ENCODE measurements around the gene ANAPC5. TPM values are rescaled to one million over a fixed set of nuclear protein-coding genes. Genes with fewer than 3 reads are reported as not detected.

The ANAPC5 gene
- total RNA-seq, 1 experiment from 2014 or later, result 199 TPM

DNA sequence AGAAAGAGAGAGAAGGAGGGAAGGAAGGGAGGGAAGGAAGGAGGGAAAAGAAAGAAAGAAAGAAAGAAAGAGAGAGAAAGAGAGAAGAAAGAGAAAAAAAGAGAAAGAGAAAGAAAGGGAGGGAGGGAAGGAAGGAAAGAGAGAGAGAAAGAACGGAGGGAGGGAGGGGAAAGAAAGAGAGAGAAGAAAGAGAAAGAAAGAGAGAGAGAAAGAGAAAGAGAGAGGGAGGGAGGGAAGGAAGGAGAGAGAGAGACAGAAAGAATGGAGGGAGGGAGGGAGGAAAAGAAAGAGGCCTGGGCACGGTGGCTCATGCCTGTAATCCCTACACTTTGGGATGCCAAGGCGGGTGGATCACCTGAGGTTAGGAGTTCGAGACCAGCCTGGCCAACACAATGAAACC is 5.1 kb upstream of the ANAPC5 start:
- no peaks in the 10 kb centered on the region for H3F3A ChIP-seq (ENCODE audit: low read length, unreplicated experiment)
- BruUV-seq (replicated peaks), result no TSS peak

GRCh38 chr12:121356657-121357056 is 4.4 kb upstream of the ANAPC5 start:
- Histone ChIP-seq H3K27me3 (ENCODE audit: low read length) (no peaks in the 10 kb centered on the region), H3K4me1 (ENCODE audit: insufficient read depth, low read length) (peaks cover 4% of the 10 kb centered on the region; the same call in 1 of the 2 replicates), H3K9me2 (replicated peaks; ENCODE audit: low read length) (no peaks in the 10 kb centered on the region), H3K9ac (ENCODE audit: low read length) (no peak overlapping the region), H2AFZ (ENCODE audit: low read length) (no peak overlapping the region), H3K4me3 (ENCODE audit: low read length) (no peak overlapping the region), H3F3A (ENCODE audit: low read length, unreplicated experiment) (no peaks in the 10 kb centered on the region), H3K36me3 (ENCODE audit: low read depth, low read length) (no peaks in the 10 kb centered on the region), H3K79me2 (ENCODE audit: low read length) (peaks cover 6% of the 10 kb centered on the region), H4K20me1 (ENCODE audit: low read length) (no peaks in the 10 kb centered on the region), H3K27ac (ENCODE audit: low read length) (no peak overlapping the region), H3K9me3 (ENCODE audit: low read length) (no peaks in the 10 kb centered on the region), H3K4me2 (ENCODE audit: low read length) (no peak overlapping the region)
- ChIA-PET CTCF (no interaction called here), POLR2A (ENCODE audit: unreplicated experiment) (no interaction called here)
- TF ChIP-seq, protein P1, sequence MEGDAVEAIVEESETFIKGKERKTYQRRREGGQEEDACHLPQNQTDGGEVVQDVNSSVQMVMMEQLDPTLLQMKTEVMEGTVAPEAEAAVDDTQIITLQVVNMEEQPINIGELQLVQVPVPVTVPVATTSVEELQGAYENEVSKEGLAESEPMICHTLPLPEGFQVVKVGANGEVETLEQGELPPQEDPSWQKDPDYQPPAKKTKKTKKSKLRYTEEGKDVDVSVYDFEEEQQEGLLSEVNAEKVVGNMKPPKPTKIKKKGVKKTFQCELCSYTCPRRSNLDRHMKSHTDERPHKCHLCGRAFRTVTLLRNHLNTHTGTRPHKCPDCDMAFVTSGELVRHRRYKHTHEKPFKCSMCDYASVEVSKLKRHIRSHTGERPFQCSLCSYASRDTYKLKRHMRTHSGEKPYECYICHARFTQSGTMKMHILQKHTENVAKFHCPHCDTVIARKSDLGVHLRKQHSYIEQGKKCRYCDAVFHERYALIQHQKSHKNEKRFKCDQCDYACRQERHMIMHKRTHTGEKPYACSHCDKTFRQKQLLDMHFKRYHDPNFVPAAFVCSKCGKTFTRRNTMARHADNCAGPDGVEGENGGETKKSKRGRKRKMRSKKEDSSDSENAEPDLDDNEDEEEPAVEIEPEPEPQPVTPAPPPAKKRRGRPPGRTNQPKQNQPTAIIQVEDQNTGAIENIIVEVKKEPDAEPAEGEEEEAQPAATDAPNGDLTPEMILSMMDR (conservative IDR thresholded peaks at IDR 0.05; ENCODE audit: low read depth, low read length), result no peak
- no peak for TF ChIP-seq EZH2phosphoT487 (IDR thresholded peaks at IDR 0.05; ENCODE audit: borderline replicate concordance, low read length)
- TF ChIP-seq EZH2 (IDR thresholded peaks at IDR 0.05; ENCODE audit: low read length, unreplicated experiment), result no peak
- BruUV-seq (replicated peaks), result no TSS peak
- DNase-seq (no peak), ATAC-seq (no peak)
- intact Hi-C loops (cut with micrococcal nuclease), result no loop called here

More for the DNA sequence above, 5.1 kb upstream of the ANAPC5 start:
- H3K4me1 ChIP-seq (ENCODE audit: insufficient read depth, low read length), result peaks cover 4% of the 10 kb centered on the region; the same call in 1 of the 2 replicates
- no peaks in the 10 kb centered on the region for H3K9me2 ChIP-seq (replicated peaks; ENCODE audit: low read length)
- H3K4me2 ChIP-seq (ENCODE audit: low read length), result no peak overlapping the region
- no peaks in the 10 kb centered on the region for H4K20me1 ChIP-seq (ENCODE audit: low read length)
- no peak for ATAC-seq
- no peaks in the 10 kb centered on the region for H3K9me3 ChIP-seq (ENCODE audit: low read length)
- H3K4me3 ChIP-seq (ENCODE audit: low read length), result no peak overlapping the region
- H3K27ac ChIP-seq (ENCODE audit: low read length), result no peak overlapping the region
- DNase-seq, result no peak
- ChIA-PET POLR2A (ENCODE audit: unreplicated experiment) (no interaction called here), CTCF (no interaction called here)
- TF ChIP-seq EZH2 (IDR thresholded peaks at IDR 0.05; ENCODE audit: low read length, unreplicated experiment), result no peak
- TF ChIP-seq EZH2phosphoT487 (IDR thresholded peaks at IDR 0.05; ENCODE audit: borderline replicate concordance, low read length), result no peak
- TF ChIP-seq, protein P1 (conservative IDR thresholded peaks at IDR 0.05; ENCODE audit: low read depth, low read length), result no peak
- intact Hi-C loops (cut with micrococcal nuclease), result no loop called here
- no peaks in the 10 kb centered on the region for H3K27me3 ChIP-seq (ENCODE audit: low read length)
- H3K9ac ChIP-seq (ENCODE audit: low read length), result no peak overlapping the region
- no peak overlapping the region for H2AFZ ChIP-seq (ENCODE audit: low read length)
- no peaks in the 10 kb centered on the region for H3K36me3 ChIP-seq (ENCODE audit: low read depth, low read length)
- H3K79me2 ChIP-seq (ENCODE audit: low read length), result no peaks in the 10 kb centered on the region

DNA sequence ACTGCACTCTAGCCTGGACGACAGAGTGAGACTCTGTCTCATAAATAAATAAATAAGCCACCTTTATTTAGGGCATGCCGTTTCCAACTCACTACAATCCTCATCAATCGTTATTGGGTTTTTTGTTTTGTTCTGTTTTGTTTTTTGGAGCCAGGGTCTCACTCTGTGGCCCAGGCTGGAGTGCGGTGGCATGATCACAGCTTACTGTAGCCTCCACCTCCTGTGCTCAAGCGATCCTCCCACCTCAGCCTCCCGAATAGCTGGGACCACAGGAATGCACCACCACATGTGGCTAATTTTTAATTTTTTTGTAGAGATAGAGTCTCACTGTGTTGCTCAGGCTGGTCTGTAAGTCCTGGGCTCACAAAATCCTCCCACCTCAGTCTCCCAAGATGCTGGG is 3.6 kb upstream of the ANAPC5 start:
- no peak for TF ChIP-seq EZH2 (IDR thresholded peaks at IDR 0.05; ENCODE audit: low read length, unreplicated experiment)
- TF ChIP-seq, protein P1 (conservative IDR thresholded peaks at IDR 0.05; ENCODE audit: low read depth, low read length), result no peak
- TF ChIP-seq EZH2phosphoT487 (IDR thresholded peaks at IDR 0.05; ENCODE audit: borderline replicate concordance, low read length), result no peak
- Histone ChIP-seq H4K20me1 (ENCODE audit: low read length) (no peaks in the 10 kb centered on the region), H3F3A (ENCODE audit: low read length, unreplicated experiment) (no peaks in the 10 kb centered on the region), H3K36me3 (ENCODE audit: low read depth, low read length) (no peaks in the 10 kb centered on the region), H3K27ac (ENCODE audit: low read length) (no peak overlapping the region), H3K9me3 (ENCODE audit: low read length) (no peaks in the 10 kb centered on the region), H3K4me2 (ENCODE audit: low read length) (no peak overlapping the region), H3K4me3 (ENCODE audit: low read length) (no peak overlapping the region), H3K4me1 (ENCODE audit: insufficient read depth, low read length) (peaks cover 8% of the 10 kb centered on the region), H3K79me2 (ENCODE audit: low read length) (peaks cover 14% of the 10 kb centered on the region), H3K9ac (ENCODE audit: low read length) (no peak overlapping the region), H2AFZ (ENCODE audit: low read length) (no peak overlapping the region), H3K9me2 (replicated peaks; ENCODE audit: low read length) (no peaks in the 10 kb centered on the region), H3K27me3 (ENCODE audit: low read length) (no peaks in the 10 kb centered on the region)
- no peak for DNase-seq
- ChIA-PET CTCF (no interaction called here), POLR2A (ENCODE audit: unreplicated experiment) (no interaction called here)
- no TSS peak for BruUV-seq (replicated peaks)
- intact Hi-C loops (cut with micrococcal nuclease), result no loop called here
- ATAC-seq, result no peak
